GM21367 (cell line): ENCODE data around the gene ARHGAP25.
A peak's percentile ranks its signal among the peaks of the same experiment; 100 is the strongest.

Experiments
- ATAC-seq: cut with Tn5 transposase; IDR thresholded peaks from one replicate; pipeline ENCODE4 v1.9.1; 2021; ENCODE audit not compliant: unreplicated experiment

ARHGAP25 gene

GRCh38 chr2:68716604-68717304 lies 17.9 kb upstream of the ARHGAP25 start:
- no peak for ATAC-seq

GRCh38 chr2:68717305-68717661 lies 17.3 kb upstream of the ARHGAP25 start:
- ATAC-seq = no peak

GRCh38 chr2:68719912-68720311 lies 14.7 kb upstream of the ARHGAP25 start:
- ATAC-seq = no peak

GRCh38 chr2:68720665-68721064 lies 13.9 kb upstream of the ARHGAP25 start:
- ATAC-seq = no peak

DNA sequence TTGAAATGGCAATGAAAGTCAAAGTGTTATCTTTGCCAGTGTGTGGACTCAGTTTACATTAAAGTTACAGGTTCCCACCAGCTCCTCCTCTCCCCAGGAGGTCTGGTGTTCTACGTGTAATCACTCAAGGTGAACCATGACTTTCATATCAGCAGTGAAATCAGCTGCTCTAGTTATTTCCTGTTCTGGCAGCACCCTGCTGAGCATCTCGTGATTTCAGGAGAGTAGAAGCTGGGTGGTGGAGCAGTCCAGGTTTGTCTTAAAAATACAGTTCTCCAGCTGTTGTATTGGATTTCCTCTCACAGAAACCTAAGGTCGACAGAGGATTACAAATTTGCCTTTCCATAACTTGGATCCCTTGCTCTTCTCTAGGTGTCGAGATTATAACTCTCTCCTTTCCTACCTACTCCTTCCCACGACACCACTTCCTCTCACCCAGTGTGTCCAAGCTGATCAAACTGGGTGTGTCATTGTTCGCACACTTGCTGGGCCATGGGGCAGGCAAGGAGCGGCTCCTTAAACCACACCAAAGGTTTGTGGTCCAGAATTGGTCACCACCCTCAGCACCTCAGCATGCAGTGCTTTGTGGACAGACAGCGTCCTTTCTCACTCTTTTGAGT lies 13.0 kb upstream of the ARHGAP25 start:
- peak; percentile 80 for ATAC-seq

DNA sequence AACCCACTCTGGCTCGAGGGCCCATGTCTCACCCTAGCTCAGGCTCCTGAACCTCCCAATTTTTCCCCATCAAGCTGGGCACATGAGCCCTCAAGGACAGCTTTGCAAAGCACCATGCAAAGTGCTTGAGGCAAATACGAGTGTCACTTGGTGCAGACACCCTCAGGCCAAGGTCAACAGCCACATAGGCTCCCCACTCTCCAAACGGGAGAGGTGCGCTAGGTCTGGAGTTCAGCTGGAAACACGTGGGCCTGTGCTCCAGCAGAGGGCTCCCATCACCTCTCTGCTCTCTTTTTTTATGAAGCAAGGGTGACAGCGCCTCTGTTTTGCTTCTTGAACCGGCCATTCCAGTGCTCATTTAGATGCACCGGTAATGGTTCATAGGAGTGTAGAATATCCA lies 11.9 kb upstream of the ARHGAP25 start:
- ATAC-seq = no peak

DNA sequence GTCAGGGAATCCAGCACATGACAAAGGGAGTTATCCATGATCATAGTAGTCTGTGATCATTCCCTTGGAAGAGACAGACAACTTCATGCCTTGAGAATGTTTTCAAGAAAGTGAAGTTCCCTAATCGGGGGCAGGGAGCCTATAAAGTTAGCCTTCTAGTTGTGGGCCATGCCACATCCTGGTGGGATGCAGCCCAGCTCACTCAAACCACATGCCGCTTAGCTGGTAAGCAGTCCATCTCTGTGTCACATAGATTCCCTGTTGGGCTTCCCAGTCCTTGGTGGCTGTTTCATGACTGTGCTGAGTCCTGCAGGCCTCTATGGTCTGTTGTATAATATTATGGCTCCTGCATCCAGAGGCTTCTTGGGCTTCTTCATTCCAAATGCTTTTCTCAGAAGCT lies 11.4 kb upstream of the ARHGAP25 start:
- ATAC-seq = no peak

DNA sequence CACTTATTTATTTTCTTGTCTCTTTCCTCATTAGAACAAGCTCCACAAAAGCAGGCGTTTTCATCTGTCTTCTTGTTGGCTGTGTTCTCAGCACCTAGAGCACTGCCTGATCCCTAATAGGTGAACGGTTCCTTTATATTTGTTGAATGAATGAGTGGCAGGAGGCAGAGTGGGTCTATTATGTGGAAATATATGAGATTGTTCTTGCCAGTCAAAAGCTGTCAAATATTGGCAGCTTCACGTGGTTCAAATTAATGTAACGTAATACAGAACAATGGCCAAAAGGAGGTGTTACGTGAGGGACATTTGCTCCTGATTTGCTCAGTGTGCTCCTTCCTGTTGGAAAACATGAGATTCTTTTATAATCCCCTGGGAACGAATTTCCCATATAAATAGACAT lies 8.5 kb upstream of the ARHGAP25 start:
- no peak for ATAC-seq

GRCh38 chr2:68726608-68727367 lies 7.8 kb upstream of the ARHGAP25 start:
- peak; percentile 93 for ATAC-seq

DNA sequence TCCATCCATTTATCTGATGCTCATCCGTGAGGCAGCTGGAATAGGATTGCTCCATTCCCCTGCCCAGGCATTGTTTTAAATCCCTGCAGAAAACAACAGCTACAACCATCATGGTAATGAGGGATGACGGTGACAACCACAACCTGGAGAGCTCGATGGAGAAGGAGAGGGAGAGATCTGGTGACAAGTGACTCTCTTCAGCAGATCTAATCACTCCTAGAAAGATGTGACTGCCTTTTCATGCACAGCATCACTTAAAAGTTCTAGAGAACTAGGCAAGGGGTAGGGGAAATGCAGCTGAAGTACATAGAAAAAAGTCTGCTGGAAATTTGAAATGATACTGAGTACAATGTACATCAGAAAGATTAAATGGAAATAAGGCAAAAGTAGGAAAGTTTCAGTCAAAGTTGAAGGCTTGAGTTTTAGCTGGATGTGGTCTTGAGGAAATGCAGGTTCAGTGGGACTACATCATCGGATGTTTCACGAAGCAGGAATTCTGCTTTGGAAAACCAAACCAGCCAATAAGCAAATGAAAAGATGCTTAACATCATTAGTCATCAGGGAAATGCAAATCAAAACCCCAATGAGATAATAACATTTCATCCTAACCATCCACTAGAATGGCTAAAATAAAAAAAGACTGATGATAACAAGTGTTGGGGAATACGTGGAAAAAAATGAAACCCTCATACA lies 6.8 kb upstream of the ARHGAP25 start:
- ATAC-seq = no peak

- ATAC-seq = no peak
Measured at GRCh38 chr2:68730828-68731227, 3.8 kb upstream of the ARHGAP25 start.

DNA sequence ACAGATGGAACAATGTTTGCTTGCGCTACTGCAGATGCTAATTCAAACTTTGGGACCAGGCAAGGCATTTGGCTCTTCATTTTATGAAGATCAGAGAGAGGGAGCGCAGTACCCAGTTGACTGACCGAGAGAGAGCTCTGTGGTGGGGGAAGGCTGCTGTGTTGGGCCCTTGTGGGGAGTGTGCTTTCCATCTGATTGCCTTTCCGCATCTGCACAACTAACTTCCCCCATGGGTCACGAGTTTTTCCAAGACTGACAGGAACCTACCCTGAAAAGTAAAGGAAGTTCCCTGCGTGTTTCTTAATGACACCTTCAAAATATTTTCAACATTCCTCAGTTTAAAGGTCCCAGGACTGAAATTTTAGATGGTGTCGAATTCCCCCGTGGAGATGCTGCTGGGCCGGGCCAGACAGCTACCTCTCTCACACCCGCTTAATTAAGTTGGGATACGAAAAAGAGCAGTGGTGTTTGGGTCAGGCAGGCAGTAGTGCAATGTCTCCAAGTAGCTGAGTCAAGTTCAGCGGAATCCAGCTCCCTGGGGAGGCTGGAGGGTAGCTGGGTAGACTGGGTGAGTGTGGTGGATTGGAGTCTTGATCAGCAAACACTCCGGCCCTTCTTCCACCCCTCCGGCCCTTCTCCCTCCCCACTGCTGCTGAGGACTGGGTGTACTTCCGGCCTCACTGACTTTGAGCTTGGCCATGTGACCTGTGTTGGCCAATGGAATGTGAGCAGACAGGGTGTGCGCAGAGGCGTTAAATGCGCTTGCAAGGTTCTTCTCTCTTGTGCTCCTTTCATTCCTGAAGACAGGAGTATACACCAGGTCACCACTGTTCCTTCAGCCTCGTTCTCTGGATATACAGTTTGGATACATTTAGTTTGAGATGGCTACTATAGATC lies 2.3 kb upstream of the ARHGAP25 start:
- no peak for ATAC-seq

DNA sequence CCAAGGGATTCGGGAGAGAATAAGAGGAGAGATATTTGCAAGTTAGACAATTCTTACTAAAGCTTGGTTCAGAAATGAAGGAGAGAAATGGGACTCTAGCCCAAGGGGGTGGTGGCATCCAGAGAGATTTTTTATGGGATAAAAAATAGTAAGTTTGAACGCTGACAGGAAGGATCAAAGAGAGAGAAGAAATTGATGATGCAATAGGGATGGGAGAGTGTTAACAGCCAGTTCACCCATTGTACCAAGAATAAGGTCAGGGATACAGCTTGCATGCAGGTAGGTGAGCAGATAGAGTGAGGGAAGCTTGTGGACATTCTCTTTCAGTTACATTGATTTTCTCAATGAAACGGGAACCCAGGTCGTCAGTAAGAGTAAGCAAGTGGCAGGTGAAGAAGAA lies 1.2 kb upstream of the ARHGAP25 start:
- ATAC-seq = no peak

DNA sequence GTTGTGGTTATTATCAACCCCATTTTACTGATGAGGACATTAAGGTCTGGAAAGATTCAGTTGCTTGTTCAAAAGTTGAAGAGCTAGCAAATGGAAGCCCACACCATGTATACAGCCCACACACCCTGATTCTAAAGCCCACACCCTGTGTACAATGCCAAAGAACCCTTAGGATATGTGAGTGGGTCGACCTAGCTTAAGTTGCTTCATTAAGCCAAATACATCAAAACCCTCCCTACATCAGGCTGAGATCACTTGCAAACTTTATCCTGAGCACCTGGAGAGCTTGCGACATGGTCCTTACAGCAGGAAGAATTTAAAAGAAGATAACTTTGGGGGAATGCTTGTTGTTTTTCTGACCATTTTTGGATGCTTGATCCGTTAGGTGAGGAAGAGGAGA lies 435 bp upstream of the ARHGAP25 start:
- no peak for ATAC-seq

- no peak for ATAC-seq
Measured at GRCh38 chr2:68736086-68736485, 1.5 kb downstream of the ARHGAP25 start.

DNA sequence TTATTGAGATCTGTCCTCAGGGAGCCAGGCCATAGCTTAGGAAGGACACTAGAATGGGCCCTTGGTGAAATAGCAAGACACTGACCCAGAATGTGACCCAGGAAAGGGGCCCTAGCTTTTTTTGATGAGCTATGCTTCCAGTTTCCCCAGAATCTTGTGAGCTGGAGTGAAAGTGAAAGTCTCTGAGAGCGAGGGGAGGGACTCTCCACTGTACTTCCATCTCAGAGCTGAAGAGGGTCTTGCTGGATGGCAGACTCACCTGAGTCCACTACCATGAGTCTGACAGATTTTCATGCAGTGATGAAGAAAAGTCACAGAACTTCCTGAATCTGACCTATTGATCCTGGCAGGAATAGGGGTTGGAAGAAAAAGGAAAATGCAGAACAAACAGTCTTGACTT lies 3.1 kb downstream of the ARHGAP25 start:
- no peak for ATAC-seq

DNA sequence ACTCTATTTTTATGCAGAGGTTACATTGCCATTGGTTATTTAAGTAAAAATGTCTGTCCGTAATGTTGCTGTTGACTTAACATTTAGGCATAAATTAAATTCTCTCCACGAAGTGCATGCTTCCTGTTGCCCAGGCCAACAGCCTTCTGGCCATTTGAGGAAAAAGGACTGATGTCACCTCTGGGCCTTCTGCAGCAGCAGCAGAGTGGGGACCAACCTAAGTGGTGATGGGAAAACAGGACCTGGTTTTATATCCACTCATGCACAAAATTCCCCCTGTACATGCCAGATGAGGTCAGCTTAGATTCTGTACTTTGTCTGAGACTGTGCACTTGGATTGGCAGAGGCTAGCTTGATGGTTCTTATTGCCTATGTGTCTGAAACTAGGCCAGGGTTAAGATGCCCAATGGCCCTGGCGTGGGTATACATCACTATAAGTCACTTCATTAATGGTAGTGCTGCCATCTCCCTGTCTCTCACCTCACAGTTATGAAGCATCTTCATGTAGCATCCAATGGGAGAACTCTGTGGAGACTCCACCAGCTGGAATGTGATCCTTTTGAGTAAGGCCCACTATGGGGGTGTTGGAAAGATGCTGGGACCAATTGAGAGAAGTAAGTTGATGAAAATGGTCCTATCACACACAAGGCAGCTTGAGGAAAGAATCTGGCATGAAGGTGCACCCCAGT lies 4.4 kb downstream of the ARHGAP25 start:
- no peak for ATAC-seq

DNA sequence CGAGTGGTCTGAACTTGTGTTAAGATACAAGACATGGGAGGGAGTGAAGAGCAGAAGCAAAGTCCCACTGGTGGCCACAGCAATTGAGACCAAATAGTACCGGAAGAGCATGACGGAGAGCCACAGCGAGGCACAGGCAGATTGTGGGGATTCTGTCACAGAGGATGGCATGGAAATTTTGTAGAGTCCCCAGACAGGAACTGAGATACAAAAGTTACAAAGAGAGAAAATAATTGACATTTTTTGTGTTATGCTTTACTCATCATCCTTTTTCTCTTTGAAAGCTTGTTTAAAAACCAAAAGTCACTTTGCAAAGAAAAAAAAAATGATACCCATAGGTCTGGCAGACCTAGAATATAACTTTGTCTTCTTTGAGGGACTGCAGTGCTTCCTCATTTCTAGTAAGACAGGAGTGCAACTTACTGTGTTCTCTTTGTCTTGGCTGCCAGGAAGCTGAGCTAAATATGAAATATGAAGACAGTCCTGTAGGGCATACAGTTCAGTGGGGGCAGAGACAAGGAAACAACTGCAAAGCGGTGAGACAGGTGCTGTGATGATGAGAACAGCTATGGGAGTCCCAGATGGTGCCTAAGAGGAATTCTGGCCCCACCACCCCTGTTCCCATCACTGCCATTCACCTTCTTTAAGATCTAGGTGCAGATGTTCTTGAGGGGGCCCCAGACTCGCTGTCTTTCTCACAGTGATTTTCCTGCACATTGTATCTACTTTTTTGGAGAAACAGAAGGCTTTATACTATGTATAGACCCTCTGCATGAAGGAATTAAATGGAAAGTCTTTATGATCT lies 5.2 kb downstream of the ARHGAP25 start:
- ATAC-seq = no peak

- no peak for ATAC-seq
Measured at GRCh38 chr2:68740400-68740914, 5.8 kb downstream of the ARHGAP25 start.
